Transverse colon (tissue), 4 donors: ENCODE data around the gene IGFLR1. TPM values are rescaled to one million over a fixed set of nuclear protein-coding genes. Genes with fewer than 3 reads are reported as not detected.

Source experiments
- DNase-seq: peaks from one replicate; pipeline ENCODE4 v3.0.0-alpha.2; 2019
- H3K27ac ChIP-seq, 4 donors: fragments of 200-600 bp; sonication (generic); 2 replicates each; pipeline ENCODE4 v1.5.1; 2016 to 2018; ENCODE audit warnings: inconsistent platforms in 4 of 4
- H3K27me3 ChIP-seq: fragments of 200-600 bp; sonication (generic); 2 replicates; pipeline ENCODE4 v1.5.1; 2017; ENCODE audit warnings: inconsistent platforms
- H3K36me3 ChIP-seq, 4 donors: fragments of 200-600 bp; sonication (generic); 2 replicates each; pipeline ENCODE4 v1.5.1; 2017 to 2019; ENCODE audit warnings: inconsistent platforms in 4 of 4
- H3K4me1 ChIP-seq, 4 donors: fragments of 200-600 bp; sonication (generic); 2 replicates each; pipeline ENCODE4 v1.5.1; 2017 to 2020; ENCODE audit warnings: inconsistent platforms in 4 of 4
- H3K4me3 ChIP-seq, 4 donors: fragments of 200-600 bp; sonication (generic); 1 replicate in 1 of 4; 2 replicates in 3 of 4; pipeline versions ENCODE4 v1.5.1 to v1.6.1; 2017 to 2019; ENCODE audit warnings: inconsistent platforms in 4 of 4
- H3K9me3 ChIP-seq, 2 donors: fragments of 200-600 bp; sonication (generic); 2 replicates each; pipeline ENCODE4 v1.5.1; 2017 to 2019; ENCODE audit warnings: inconsistent platforms in 2 of 2
- EP300 ChIP-seq: sonication (generic); formaldehyde crosslinking; IDR thresholded peaks from one replicate; pipeline ENCODE4 v1.6.1; 2017; ENCODE audit warnings: antibody characterized with exemption, low read depth
- POLR2A ChIP-seq: fragments of 450-650 bp; IDR thresholded peaks from one replicate; pipeline ENCODE4 v1.6.1; 2016; ENCODE audit warnings: antibody characterized with exemption, mild to moderate bottlenecking, moderate library complexity
- POLR2AphosphoS5 ChIP-seq, 3 donors: sonication (generic); formaldehyde crosslinking; IDR thresholded peaks; one replicate each; pipeline ENCODE4 v1.6.1; 2016; ENCODE audit warnings: antibody characterized with exemption in 3 of 3
- WGBS, 2 donors: methylation state at CpG; one replicate each; pipeline ENCODE4 v1.1.5; 2018; ENCODE audit warnings: low coverage in 1 of 2; 5-methylcytosine and 5-hydroxymethylcytosine counted together
- in situ Hi-C, 4 donors: fragments of 200-750 bp; cut with MboI; loops; one replicate each; pipeline versions ENCODE4 v1.15.0 to v1.15.1; 2017; ENCODE audit warnings: low sequenced_read_pairs in 3 of 4, low pct_ligation_motif_present in 1 of 4, low pct_unique_long_range_greater_than_20kb in 1 of 4
- intact Hi-C: fragments of 100-400 bp; cut with DNase I; formaldehyde crosslinking; loops from one replicate; pipeline ENCODE4 v1.15.1; 2023; ENCODE audit warnings: low total_unique reads
- total RNA-seq, 4 donors: library from RNA; depleted of rRNA; stranded (reverse); fragments of >200 nt; gene quantifications; one replicate each; pipeline ENCODE4 v1.1.0, GENCODE V29; 2016
- TF ChIP-seq, protein P1 (sequence below), 5 experiments: fragments of 200-600 bp in 3 of 5; fragments of 450-650 bp in 2 of 5; sonication (generic) in 3 of 5; IDR thresholded peaks; 1 replicate in 2 of 5; 2 replicates in 3 of 5; pipeline ENCODE4 v1.5.1; 2016 to 2017; ENCODE audit warnings: antibody characterized with exemption in 5 of 5, inconsistent platforms in 3 of 5, mild to moderate bottlenecking in 2 of 5, moderate library complexity in 1 of 5

The IGFLR1 gene
- total RNA-seq, 4 donors from 2014 or later: 0.40 to 7.3 (median 6.0) TPM

DNA sequence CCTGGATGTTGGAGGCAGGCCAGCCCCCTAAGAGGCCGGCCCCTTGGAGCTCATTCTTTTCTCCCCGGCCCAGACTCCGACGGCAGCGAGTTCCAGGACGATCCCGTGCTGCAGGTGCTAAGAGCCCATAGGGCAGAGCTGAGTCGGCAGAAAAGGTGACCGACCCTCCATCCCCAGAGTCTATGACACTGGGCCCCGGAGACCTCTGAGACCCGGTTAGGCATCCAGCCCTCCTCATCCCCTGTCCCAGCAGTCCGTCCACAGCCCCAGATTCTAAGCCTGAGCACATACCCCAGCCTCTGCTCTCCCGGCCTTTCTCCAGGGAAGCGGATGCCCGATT lies 25.8 kb upstream of the IGFLR1 start:
- no peak for TF ChIP-seq POLR2AphosphoS5 (IDR thresholded peaks at IDR 0.05)
- TF ChIP-seq POLR2A: no peak
- TF ChIP-seq, protein P1, sequence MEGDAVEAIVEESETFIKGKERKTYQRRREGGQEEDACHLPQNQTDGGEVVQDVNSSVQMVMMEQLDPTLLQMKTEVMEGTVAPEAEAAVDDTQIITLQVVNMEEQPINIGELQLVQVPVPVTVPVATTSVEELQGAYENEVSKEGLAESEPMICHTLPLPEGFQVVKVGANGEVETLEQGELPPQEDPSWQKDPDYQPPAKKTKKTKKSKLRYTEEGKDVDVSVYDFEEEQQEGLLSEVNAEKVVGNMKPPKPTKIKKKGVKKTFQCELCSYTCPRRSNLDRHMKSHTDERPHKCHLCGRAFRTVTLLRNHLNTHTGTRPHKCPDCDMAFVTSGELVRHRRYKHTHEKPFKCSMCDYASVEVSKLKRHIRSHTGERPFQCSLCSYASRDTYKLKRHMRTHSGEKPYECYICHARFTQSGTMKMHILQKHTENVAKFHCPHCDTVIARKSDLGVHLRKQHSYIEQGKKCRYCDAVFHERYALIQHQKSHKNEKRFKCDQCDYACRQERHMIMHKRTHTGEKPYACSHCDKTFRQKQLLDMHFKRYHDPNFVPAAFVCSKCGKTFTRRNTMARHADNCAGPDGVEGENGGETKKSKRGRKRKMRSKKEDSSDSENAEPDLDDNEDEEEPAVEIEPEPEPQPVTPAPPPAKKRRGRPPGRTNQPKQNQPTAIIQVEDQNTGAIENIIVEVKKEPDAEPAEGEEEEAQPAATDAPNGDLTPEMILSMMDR (IDR thresholded peaks at IDR 0.05): no peak
- no peak for TF ChIP-seq EP300
- no peak overlapping the region for H3K4me3 ChIP-seq
- WGBS, 2 donors: 81 to 100% methylated on average over 3 to 14 of the region's 15 CpGs
- no peak overlapping the region for H3K27ac ChIP-seq
- in situ Hi-C loops: no loop called here
- intact Hi-C loops: no loop called here
- no peaks in the 10 kb centered on the region for H3K27me3 ChIP-seq
- H3K36me3 ChIP-seq: peaks cover 0 to 11% (median 5%) of the 10 kb centered on the region in 4 donors
- DNase-seq: no peak
- no peaks in the 10 kb centered on the region for H3K9me3 ChIP-seq
- no peaks in the 10 kb centered on the region for H3K4me1 ChIP-seq

GRCh38 chr19:35767288-35768081 lies 25.2 kb upstream of the IGFLR1 start:
- Histone ChIP-seq H3K36me3 (peaks cover 0 to 11% (median 5%) of the 10 kb centered on the region in 4 donors), H3K9me3 (no peaks in the 10 kb centered on the region), H3K27me3 (no peaks in the 10 kb centered on the region), H3K27ac (no peak overlapping the region), H3K4me1 (no peaks in the 10 kb centered on the region), H3K4me3 (no peak overlapping the region)
- intact Hi-C loops: no loop called here
- 85% methylated on average over 26 of the region's 34 CpGs; no CpG with 5 or more reads in 1 of the 2 donors for WGBS, 2 donors
- in situ Hi-C loops: no loop called here
- no peak for DNase-seq
- no peak for TF ChIP-seq POLR2A
- TF ChIP-seq, protein P1 (IDR thresholded peaks at IDR 0.05): no peak
- no peak for TF ChIP-seq EP300
- TF ChIP-seq POLR2AphosphoS5 (IDR thresholded peaks at IDR 0.05): no peak

DNA sequence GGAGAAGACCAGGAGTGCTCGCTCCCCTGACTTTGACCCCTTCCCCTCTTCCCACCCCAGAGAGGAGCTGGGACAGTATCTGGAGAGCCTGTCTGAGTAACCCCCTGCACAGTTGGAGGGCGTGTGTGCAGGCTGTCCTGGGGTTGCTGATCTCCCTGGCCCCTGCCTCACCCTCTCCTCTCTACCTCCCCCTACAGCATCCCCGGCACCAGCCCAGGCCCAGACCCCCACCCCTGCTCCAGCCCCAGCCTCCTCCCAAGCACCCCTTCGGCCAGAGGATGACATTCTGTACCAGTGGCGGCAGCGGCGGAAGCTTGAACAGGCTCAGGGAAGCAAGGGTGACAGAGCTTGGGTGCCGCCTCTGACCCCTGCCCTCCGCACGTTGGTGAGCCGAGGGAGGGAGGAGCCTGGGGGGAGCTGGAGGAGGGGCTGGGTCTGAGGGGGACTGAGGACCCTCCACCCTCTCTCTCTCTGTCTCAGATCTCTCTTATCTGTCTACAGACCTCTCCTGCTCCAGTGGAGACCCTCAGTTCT lies 24.4 kb upstream of the IGFLR1 start:
- H3K9me3 ChIP-seq: no peaks in the 10 kb centered on the region
- H3K36me3 ChIP-seq: peaks cover 0 to 18% (median 5%) of the 10 kb centered on the region in 4 donors
- TF ChIP-seq POLR2AphosphoS5 (IDR thresholded peaks at IDR 0.05) (no peak), POLR2A (no peak), EP300 (no peak)
- TF ChIP-seq, protein P1 (IDR thresholded peaks at IDR 0.05): no peak
- H3K4me1 ChIP-seq: no peaks in the 10 kb centered on the region
- no peak for DNase-seq
- H3K27me3 ChIP-seq: no peaks in the 10 kb centered on the region
- no peak overlapping the region for H3K4me3 ChIP-seq
- 90 to 92% methylated on average over 9 to 11 of the region's 11 CpGs for WGBS, 2 donors
- in situ Hi-C loops: no loop called here
- intact Hi-C loops: no loop called here
- no peak overlapping the region for H3K27ac ChIP-seq

- Histone ChIP-seq H3K27me3 (no peaks in the 10 kb centered on the region), H3K36me3 (peaks cover 0 to 18% (median 5%) of the 10 kb centered on the region in 4 donors), H3K4me3 (no peak overlapping the region), H3K4me1 (no peaks in the 10 kb centered on the region), H3K27ac (no peak overlapping the region), H3K9me3 (no peaks in the 10 kb centered on the region)
- WGBS, 2 donors: 92% methylated on average over 2 to 17 of the region's 17 CpGs
- TF ChIP-seq POLR2A (no peak), EP300 (no peak)
- in situ Hi-C loops (no loop called here), intact Hi-C loops (no loop called here)
- DNase-seq: no peak
These were observed 22.4 kb upstream of the IGFLR1 start for GRCh38 chr19:35764432-35765315.
